Measurements from ENCODE around the gene DTX2.

DNA sequence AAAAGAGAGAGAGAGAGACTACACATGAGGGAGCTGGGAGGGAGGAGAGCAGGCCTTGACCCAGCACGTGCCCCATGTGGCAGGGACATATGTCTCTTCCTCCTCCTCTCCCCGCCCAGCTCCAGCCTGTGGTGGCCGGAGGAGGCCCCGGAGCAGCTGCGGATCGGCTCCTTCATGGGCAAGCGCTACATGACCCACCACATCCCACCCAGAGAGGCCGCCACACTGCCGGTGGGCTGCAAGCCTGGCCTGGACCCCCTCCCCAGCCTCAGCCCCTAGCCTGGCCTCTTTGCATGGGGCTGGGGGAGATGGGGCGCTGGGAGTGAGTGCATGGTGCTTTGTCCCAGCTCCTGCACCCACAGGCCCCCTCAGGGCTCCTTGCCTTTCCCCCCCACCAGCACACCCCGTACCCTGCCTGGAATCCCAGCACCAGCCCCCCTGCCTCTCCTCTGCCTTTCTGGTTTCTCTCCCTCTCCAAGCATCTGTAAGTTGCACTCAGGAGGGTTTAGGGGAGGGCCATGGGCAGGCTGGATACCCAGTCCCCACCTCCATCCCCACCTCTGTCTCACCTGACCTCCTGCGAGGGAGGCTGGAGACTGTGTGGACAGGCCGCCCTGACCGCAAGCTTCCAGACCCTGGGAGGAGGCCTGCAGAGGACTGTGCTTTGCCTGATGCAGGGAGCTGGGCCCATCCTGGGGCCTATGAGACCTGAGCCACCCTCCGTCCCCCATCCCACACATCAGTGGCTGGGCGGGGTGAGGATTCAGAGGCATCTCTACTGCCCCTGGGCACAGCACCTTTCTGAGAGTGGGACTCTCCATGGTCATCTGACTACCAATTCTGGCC is 53.6 kb downstream of the DTX2 start:
- TF ChIP-seq, protein P1, sequence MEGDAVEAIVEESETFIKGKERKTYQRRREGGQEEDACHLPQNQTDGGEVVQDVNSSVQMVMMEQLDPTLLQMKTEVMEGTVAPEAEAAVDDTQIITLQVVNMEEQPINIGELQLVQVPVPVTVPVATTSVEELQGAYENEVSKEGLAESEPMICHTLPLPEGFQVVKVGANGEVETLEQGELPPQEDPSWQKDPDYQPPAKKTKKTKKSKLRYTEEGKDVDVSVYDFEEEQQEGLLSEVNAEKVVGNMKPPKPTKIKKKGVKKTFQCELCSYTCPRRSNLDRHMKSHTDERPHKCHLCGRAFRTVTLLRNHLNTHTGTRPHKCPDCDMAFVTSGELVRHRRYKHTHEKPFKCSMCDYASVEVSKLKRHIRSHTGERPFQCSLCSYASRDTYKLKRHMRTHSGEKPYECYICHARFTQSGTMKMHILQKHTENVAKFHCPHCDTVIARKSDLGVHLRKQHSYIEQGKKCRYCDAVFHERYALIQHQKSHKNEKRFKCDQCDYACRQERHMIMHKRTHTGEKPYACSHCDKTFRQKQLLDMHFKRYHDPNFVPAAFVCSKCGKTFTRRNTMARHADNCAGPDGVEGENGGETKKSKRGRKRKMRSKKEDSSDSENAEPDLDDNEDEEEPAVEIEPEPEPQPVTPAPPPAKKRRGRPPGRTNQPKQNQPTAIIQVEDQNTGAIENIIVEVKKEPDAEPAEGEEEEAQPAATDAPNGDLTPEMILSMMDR (conservative IDR thresholded peaks at IDR 0.05; ENCODE audit: low read length) = no peak
- no peak for TF ChIP-seq EZH2phosphoT487 (IDR thresholded peaks at IDR 0.05; ENCODE audit: borderline replicate concordance)

Measured in Loucy (cell line).